DMS153 treated with DMSO at 0.1 percent for 48 hours (cell line): ENCODE results near the gene LPIN1.
A peak's percentile ranks its signal among the peaks of the same experiment; 100 is the strongest.

Experiments
- DNase-seq: peaks from one replicate; lab custom pipeline; 2025; ENCODE audit not compliant: unreplicated experiment; lab: John Stamatoyannopoulos, UW

LPIN1 gene

GRCh38 chr2:11743366-11743765 is 3.1 kb upstream of the LPIN1 start:
- no peak for DNase-seq

GRCh38 chr2:11743846-11744553 is 2.4 kb upstream of the LPIN1 start:
- peak; percentile 65 for DNase-seq

GRCh38 chr2:11744631-11745394 is 1.6 kb upstream of the LPIN1 start:
- peak; percentile 74 for DNase-seq

GRCh38 chr2:11745613-11746375 is 638 bp upstream of the LPIN1 start:
- DNase-seq, result no peak

- peak; percentile 25 for DNase-seq
Measured at GRCh38 chr2:11746807-11747459, 501 bp downstream of the LPIN1 start.

GRCh38 chr2:11748018-11748860 is 1.8 kb downstream of the LPIN1 start:
- no peak for DNase-seq

- DNase-seq, result no peak
Measured at GRCh38 chr2:11748861-11749645, 2.6 kb downstream of the LPIN1 start.

GRCh38 chr2:11749646-11750349 is 3.4 kb downstream of the LPIN1 start:
- no peak for DNase-seq

GRCh38 chr2:11750422-11750821 is 4.0 kb downstream of the LPIN1 start:
- DNase-seq, result no peak

GRCh38 chr2:11750917-11751316 is 4.5 kb downstream of the LPIN1 start:
- DNase-seq, result no peak

GRCh38 chr2:11752906-11753305 is 6.5 kb downstream of the LPIN1 start:
- peak; percentile 54 for DNase-seq

- DNase-seq, result peak; percentile 94
Measured at GRCh38 chr2:11753452-11753885, 7.0 kb downstream of the LPIN1 start.

- peak; percentile 54 for DNase-seq
Measured at GRCh38 chr2:11753886-11754699, 7.7 kb downstream of the LPIN1 start.

- no peak for DNase-seq
Measured at GRCh38 chr2:11754700-11755015, 8.2 kb downstream of the LPIN1 start.

GRCh38 chr2:11757101-11757500 is 10.7 kb downstream of the LPIN1 start:
- peak; percentile 33 for DNase-seq

- no peak for DNase-seq
Measured at GRCh38 chr2:11758187-11758586, 11.8 kb downstream of the LPIN1 start.

GRCh38 chr2:11758647-11759046 is 12.2 kb downstream of the LPIN1 start:
- no peak for DNase-seq
